CD4-positive, alpha-beta T cell treated with Interleukin-6 at 100 ng/mL for 8 hours (primary cell): ENCODE results near the gene NSD1.
"Not testable (repeated sequence)": the region's sequence is repeated elsewhere in the genome, so short reads cannot be mapped to it uniquely, and the experiment has no call there.

ENCODE experiments used
- DNase-seq: peaks from one replicate; pipeline ENCODE4 v3.0.0-alpha.2; 2020; ENCODE audit warnings: mixed read lengths, low spot score

The NSD1 gene

GRCh38 chr5:177330991-177331842 lies 197.6 kb downstream of the NSD1 start:
- DNase-seq: no peak

GRCh38 chr5:177332031-177332895 lies 198.7 kb downstream of the NSD1 start:
- no peak for DNase-seq

DNA sequence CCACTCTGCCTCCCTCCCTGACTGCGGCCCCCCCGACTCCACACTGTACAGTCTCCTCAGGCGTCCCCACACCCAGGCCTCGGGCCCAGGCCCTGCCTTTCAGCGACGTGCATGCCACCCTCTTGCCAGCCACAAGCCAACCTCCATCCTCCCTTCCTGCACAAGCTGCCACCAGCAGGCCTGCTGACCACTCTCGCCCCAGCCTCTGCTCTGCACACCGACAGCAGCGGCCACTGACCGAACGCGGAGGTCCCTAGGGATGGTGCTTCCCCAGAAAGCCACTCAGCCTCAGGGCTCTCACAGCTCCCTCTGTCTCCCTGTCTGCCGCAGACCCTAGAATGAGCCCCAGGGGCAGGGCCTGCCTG lies 199.3 kb downstream of the NSD1 start:
- DNase-seq: no peak

DNA sequence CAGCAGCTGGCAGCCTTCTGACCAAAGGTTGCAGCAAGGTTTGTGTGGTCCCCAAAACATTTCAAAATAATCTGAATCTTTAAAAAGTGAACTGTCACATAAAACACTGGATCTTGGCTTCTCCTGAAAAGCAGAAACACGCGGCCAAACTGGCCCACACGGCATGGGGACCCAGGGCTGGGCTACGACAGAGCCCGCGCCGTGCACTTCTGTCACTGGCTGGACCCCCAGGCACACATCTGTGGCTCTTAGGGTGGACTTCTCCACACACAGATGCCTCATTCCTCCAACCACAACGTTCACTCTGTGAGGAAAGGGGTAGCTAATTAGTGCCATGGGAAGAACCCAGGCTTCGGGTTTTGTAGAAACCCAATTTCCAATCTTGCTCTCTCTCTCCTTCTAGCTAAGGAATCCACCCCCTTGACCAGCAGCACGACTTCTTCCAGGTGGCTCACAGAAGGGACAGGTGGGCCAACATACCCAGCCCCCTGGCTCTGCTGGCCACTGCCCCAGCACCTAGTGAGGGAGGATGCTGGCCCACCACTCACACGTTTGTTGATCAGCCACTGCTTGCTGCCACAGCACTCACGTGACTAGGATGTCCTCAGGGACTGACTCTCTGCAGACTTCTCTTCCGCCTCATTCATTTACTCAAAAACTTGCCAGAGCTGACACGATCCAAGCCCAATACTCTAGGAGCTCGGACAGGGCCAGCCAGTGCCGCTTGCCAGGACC lies 200.0 kb downstream of the NSD1 start:
- no peak for DNase-seq

GRCh38 chr5:177334155-177334551 lies 200.6 kb downstream of the NSD1 start:
- DNase-seq: no peak

- no peak for DNase-seq
Observed at GRCh38 chr5:177334781-177335700, 201.5 kb downstream of the NSD1 start.

DNA sequence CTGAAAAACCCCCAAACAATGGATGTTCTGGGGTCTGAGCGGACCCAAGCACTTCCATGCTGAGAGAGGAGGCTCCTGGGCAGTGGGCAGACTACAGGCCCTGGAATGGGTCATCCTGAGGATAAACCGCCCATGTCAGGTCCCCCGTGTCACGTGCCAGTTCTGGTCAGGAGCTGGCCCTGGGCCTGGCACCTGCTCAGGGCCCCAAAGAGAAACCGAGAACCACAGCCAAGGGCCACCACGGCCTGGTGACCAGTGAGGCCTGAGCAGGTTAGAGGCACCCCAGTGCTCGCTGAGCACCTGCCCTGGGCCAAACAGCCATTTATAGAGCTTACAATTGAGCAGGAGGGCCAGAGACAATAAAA lies 202.1 kb downstream of the NSD1 start:
- DNase-seq: no peak

- DNase-seq: no peak
Observed at GRCh38 chr5:177336112-177336511, 202.5 kb downstream of the NSD1 start.

DNA sequence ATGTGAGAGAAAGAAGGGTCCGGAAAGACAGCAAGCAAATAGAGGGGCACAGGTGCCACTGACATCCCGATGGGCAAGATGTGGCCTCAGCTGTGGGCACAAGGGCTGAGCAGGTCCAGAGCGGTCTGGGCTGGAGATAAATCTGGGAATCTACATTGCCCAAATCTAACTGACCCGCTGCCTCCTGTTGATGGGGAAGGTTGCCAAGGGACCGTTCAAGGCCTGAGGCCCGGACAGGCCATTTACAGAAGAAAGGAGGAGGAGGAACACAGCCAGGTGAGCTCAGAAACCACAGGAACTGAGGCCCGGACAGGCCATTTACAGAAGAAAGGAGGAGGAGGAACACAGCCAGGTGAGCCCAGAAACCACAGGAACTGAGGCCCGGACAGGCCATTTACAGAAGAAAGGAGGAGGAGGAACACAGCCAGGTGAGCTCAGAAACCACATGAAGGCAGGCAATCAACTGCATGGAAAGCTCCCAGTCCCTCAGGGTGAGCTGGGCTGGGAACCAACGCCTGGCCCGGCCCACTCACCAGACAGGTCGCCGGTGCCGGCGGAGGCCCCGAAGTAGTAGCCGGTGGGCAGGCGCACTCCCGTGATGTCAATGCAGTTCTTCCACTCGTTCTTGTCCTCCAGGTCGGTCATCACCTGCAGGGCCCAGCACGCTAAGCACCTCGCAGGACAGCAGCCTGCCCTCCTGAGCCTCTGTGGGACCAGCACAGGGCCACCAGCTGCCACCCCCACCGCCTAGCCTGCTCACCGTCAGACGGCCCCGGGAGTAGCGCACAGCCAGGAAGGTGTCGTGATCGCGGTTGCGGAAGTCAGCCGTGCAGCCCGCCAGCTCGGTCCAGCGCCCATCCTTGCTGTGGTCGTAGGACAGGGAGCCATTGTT lies 203.3 kb downstream of the NSD1 start:
- no peak for DNase-seq

DNA sequence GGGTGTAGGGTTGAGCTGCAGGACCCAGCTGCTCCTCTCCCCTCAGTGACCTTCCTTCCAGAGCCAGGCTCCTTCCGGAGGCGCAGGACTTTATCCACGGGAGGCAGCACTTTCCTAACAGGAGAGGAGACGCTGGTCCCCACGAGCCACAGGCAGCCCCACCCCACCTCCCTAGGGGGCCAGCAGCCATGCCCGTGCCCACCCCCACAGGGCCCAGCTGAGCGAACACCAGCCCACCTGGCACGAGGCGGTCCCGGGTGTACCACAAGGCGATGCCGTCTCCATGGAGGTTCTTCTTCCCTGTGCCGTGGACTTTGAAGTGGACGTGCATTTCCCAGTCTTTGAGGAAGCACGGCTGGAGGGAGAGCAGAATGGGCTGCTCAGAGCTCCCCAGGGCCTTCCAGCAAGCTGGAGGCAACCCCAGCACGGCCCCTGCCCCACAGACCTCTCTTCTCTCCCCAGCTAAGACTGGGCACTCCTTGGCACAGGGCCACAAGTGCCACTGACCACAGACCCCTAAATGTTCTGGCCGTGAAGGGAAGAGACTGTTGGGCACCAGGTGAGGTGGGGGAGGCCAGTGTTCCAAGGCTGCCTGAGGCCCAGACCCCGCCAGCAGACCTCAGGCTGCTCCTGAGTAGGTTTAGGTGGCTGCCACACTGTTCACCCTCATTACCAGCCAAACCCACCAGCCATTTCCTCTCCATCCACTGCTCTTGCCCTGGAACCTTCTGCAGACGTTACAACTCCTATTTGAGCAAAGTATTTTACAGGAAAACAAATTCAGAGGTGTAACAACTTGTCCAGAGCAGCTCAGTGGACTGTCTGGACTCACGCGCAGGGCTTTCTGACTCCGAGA lies 204.9 kb downstream of the NSD1 start:
- DNase-seq: no peak

- DNase-seq: no peak
Observed at GRCh38 chr5:177339107-177339638, 205.6 kb downstream of the NSD1 start.

DNA sequence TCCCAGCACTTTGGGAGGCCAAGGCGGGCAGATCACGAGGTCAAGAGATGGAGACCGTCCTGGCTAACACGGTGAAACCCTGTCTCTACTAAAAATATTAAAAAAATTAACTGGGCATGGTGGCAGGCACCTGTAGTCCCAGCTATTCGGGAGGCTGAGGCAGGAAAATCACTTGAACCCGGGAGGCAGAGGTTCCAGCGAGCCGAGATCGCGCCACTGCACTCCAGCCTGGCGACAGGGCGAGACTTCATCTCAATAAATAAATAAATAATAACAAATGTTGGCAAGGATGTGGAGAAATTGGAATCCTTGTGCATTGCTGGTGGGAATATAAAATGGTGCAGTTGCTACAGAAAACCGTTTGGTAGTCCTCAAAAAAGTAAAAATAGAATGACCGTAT lies 209.4 kb downstream of the NSD1 start:
- not testable (repeated sequence) for DNase-seq

DNA sequence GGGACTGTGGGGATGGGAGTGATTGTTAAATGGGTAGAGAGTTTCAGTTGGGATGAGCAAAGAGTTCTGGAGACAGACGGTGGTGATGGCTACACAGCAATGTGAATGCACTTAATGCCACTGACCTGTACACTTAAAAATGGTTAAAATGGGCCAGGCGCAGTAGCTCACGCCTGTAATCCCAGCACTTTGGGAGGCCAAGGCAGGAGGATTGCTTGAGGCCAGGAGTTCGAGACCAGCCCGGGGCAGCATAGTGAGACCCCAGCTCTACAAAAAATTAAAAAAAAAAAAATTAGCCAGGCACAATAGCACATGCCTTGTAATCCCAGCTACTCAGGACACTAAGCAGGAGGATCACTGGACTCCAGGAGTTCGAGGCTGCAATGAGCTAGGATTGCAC lies 210.2 kb downstream of the NSD1 start:
- DNase-seq: no peak

DNA sequence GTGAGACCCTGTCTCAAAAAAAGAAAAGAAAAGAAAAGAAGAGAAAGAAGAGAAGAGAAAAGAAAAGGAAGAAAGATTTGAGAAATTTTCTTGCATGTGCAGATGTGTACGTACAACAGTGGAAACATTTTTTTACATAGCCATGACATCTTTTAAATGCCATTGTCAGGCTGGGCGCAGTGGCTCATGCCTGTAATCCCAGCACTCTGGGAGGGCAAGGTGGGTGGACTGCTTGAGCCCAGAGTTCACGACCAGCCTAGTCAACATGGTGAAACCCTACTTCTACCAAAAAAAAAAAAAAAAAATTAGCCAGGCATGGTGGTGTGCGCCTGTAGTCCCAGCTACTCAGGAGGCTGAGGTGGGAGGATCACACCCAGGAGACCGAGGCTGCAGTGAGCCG lies 211.3 kb downstream of the NSD1 start:
- DNase-seq: no peak

GRCh38 chr5:177346820-177347219 lies 213.2 kb downstream of the NSD1 start:
- no peak for DNase-seq

- DNase-seq: no peak
Observed at GRCh38 chr5:177347699-177348098, 214.1 kb downstream of the NSD1 start.

DNA sequence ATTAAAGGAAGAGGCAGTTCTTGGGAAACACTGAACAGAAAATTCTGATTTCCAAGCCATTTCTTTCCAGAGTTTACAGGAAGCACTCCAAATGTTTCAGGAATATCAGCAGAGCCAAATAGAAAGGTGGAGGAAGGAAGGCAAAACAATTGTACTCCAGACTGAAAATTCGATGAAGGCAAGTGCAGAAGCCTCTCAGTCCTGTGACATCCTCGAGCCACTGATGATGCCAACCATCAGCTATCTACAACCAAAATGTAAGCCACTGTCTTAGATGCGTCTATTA lies 215.7 kb downstream of the NSD1 start:
- no peak for DNase-seq

DNA sequence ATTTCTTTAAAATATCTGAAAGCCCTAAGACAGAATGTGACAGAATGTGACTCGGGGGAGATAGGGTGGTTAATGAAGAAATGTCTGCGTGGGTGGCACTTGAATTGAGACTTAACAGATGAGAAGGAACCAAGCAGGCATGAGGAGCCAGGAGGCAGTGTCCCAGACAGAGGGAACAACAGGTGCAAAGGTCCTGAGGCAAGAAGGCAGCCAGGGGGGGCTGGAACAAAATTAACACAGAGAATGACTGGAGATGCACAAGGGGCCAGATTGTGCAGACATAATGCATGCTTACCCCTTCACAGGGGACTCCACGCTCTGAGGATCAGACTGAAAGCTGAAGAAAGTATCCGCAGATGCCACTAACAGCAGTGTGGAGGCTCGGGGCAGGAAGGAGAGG lies 216.2 kb downstream of the NSD1 start:
- DNase-seq: no peak
